Mesendoderm (in vitro differentiated cells): Measurements from ENCODE around the gene MFAP1.

Source experiments
- DNase-seq: peaks from one replicate; pipeline ENCODE4 v3.0.0; 2013
- H2AK5ac ChIP-seq: 2 replicates; pipeline ENCODE4 v1.6.1; 2013; ENCODE audit warnings: low read length, inconsistent platforms
- H2BK120ac ChIP-seq: 2 replicates; pipeline ENCODE4 v1.6.1; 2013; ENCODE audit warnings: low read depth, mild to moderate bottlenecking, low read length, moderate library complexity, mixed read lengths
- H2BK15ac ChIP-seq: replicated peaks from 2 replicates; pipeline ENCODE4 v1.6.1; 2013; ENCODE audit warnings: low read depth, mild to moderate bottlenecking, moderate library complexity
- H2BK5ac ChIP-seq: 2 replicates; pipeline ENCODE4 v1.6.1; 2013; ENCODE audit warnings: low read length, inconsistent platforms
- H3K18ac ChIP-seq: 2 replicates; pipeline ENCODE4 v1.6.1; 2013; ENCODE audit warnings: mild to moderate bottlenecking, low read length, mixed read lengths
- H3K23ac ChIP-seq: one replicate; pipeline ENCODE4 v1.6.1; 2013; ENCODE audit warnings: low read length
- H3K27ac ChIP-seq: 2 replicates; pipeline ENCODE4 v1.5.1; 2013; ENCODE audit warnings: low read depth, mild to moderate bottlenecking, inconsistent platforms, low read length, moderate library complexity
- H3K27me3 ChIP-seq: 2 replicates; pipeline ENCODE4 v1.6.1; 2013; ENCODE audit warnings: low read length, control low read depth, mild to moderate bottlenecking, inconsistent platforms; ENCODE audit not compliant: insufficient read depth, poor library complexity
- H3K36me3 ChIP-seq: 2 replicates; pipeline ENCODE4 v1.6.1; 2013; ENCODE audit warnings: low read length, inconsistent platforms; ENCODE audit not compliant: control insufficient read depth, insufficient read depth
- H3K4ac ChIP-seq: one replicate; pipeline ENCODE4 v1.6.1; 2013; ENCODE audit warnings: low read depth, mild to moderate bottlenecking, low read length, moderate library complexity
- H3K4me1 ChIP-seq: 2 replicates; pipeline ENCODE4 v1.6.1; 2013; ENCODE audit warnings: low read depth, low read length, inconsistent platforms; ENCODE audit not compliant: control insufficient read depth
- H3K4me2 ChIP-seq: 2 replicates; pipeline ENCODE4 v1.6.1; 2013; ENCODE audit warnings: low read length
- H3K4me3 ChIP-seq: 2 replicates; pipeline ENCODE4 v1.5.1; 2013; ENCODE audit warnings: mild to moderate bottlenecking, low read length
- H3K56ac ChIP-seq: one replicate; pipeline ENCODE4 v1.6.1; 2013; ENCODE audit warnings: low read length
- H3K79me1 ChIP-seq: 2 replicates; pipeline ENCODE4 v1.6.1; 2013; ENCODE audit warnings: low read length, inconsistent platforms
- H3K79me2 ChIP-seq: 2 replicates; pipeline ENCODE4 v1.6.1; 2013; ENCODE audit warnings: mild to moderate bottlenecking, low read length; ENCODE audit not compliant: control insufficient read depth, insufficient read depth
- H3K9ac ChIP-seq: 2 replicates; pipeline ENCODE4 v1.6.1; 2013; ENCODE audit warnings: low read length, inconsistent platforms
- H4K5ac ChIP-seq: one replicate; pipeline ENCODE4 v1.6.1; 2013; ENCODE audit warnings: low read length
- H4K8ac ChIP-seq: one replicate; pipeline ENCODE4 v1.6.1; 2013; ENCODE audit warnings: low read depth, mild to moderate bottlenecking, control low read depth, low read length, moderate library complexity
- WGBS: extraction: QIAGEN DNeasy Blood & Tissue Kit; methylation state at CpG from one replicate; pipeline ENCODE4 v1.1.7; 2013; ENCODE audit warnings: low lambda C conversion rate, missing lambda C conversion rate; ENCODE audit not compliant: insufficient coverage; ENCODE audit errors: extremely low coverage; 5-methylcytosine and 5-hydroxymethylcytosine counted together

Gene MFAP1

GRCh38 chr15:43774062-43774461, 50.4 kb downstream of the MFAP1 start:
- Histone ChIP-seq H2AK5ac (no peak overlapping the region), H3K36me3 (peaks cover 11% of the 10 kb centered on the region), H3K4ac (no peak overlapping the region)

GRCh38 chr15:43772624-43773023, 51.9 kb downstream of the MFAP1 start:
- no peak overlapping the region for H2AK5ac ChIP-seq
- no peak overlapping the region for H3K4ac ChIP-seq
- no peak overlapping the region for H4K8ac ChIP-seq
- H3K9ac ChIP-seq = no peak overlapping the region
- H3K27ac ChIP-seq = no peak overlapping the region
- peaks cover 4% of the 10 kb centered on the region for H3K4me1 ChIP-seq
- no peaks in the 10 kb centered on the region for H3K79me1 ChIP-seq
- no peak overlapping the region for H3K4me3 ChIP-seq
- no peak overlapping the region for H3K4me2 ChIP-seq
- H3K36me3 ChIP-seq = peaks cover 13% of the 10 kb centered on the region
- H3K56ac ChIP-seq = no peak overlapping the region
- H3K27me3 ChIP-seq = no peaks in the 10 kb centered on the region
- H3K23ac ChIP-seq = no peak overlapping the region
- H3K79me2 ChIP-seq = no peaks in the 10 kb centered on the region
- DNase-seq = no peak
- H4K5ac ChIP-seq = no peak overlapping the region
- H2BK15ac ChIP-seq = no peak overlapping the region
- no peak overlapping the region for H2BK5ac ChIP-seq
- H2BK120ac ChIP-seq = no peak overlapping the region
- no peak overlapping the region for H3K18ac ChIP-seq

More at GRCh38 chr15:43774062-43774461, 50.4 kb downstream of the MFAP1 start:
- Histone ChIP-seq H2BK5ac (no peak overlapping the region), H3K4me3 (no peak overlapping the region), H3K4me1 (peaks cover 6% of the 10 kb centered on the region), H3K4me2 (no peak overlapping the region), H3K27ac (no peak overlapping the region), H2BK15ac (no peak overlapping the region), H2BK120ac (no peak overlapping the region), H4K8ac (no peak overlapping the region), H3K56ac (no peak overlapping the region), H3K27me3 (no peaks in the 10 kb centered on the region), H3K23ac (no peak overlapping the region), H3K79me1 (no peaks in the 10 kb centered on the region), H3K79me2 (no peaks in the 10 kb centered on the region), H3K18ac (no peak overlapping the region), H3K9ac (no peak overlapping the region), H4K5ac (no peak overlapping the region)
- DNase-seq = no peak
- no CpG with 5 or more reads among the region's 4 CpGs for WGBS

GRCh38 chr15:43771816-43772215, 52.7 kb downstream of the MFAP1 start:
- Histone ChIP-seq H3K4me1 (peaks cover 4% of the 10 kb centered on the region), H3K27me3 (no peaks in the 10 kb centered on the region), H3K79me1 (no peaks in the 10 kb centered on the region), H2BK120ac (no peak overlapping the region), H3K79me2 (no peaks in the 10 kb centered on the region), H4K8ac (no peak overlapping the region), H3K18ac (no peak overlapping the region), H3K4ac (no peak overlapping the region), H4K5ac (no peak overlapping the region), H3K56ac (no peak overlapping the region), H3K9ac (no peak overlapping the region), H2AK5ac (no peak overlapping the region), H2BK15ac (no peak overlapping the region), H2BK5ac (no peak overlapping the region), H3K36me3 (peaks cover 13% of the 10 kb centered on the region), H3K27ac (no peak overlapping the region), H3K4me3 (no peak overlapping the region), H3K23ac (no peak overlapping the region), H3K4me2 (no peak overlapping the region)
- WGBS = no CpG with 5 or more reads among the region's 2 CpGs
- no peak for DNase-seq

GRCh38 chr15:43769584-43770228, 54.8 kb downstream of the MFAP1 start:
- Histone ChIP-seq H2BK120ac (no peak overlapping the region), H3K4me2 (no peak overlapping the region), H2AK5ac (no peak overlapping the region), H3K27ac (no peak overlapping the region), H3K4me1 (no peaks in the 10 kb centered on the region), H3K79me2 (no peaks in the 10 kb centered on the region), H3K4me3 (no peak overlapping the region), H2BK15ac (no peak overlapping the region), H3K9ac (no peak overlapping the region), H4K8ac (no peak overlapping the region), H3K36me3 (peaks cover 14% of the 10 kb centered on the region), H2BK5ac (no peak overlapping the region), H4K5ac (no peak overlapping the region), H3K79me1 (no peaks in the 10 kb centered on the region), H3K27me3 (no peaks in the 10 kb centered on the region), H3K23ac (no peak overlapping the region), H3K56ac (no peak overlapping the region), H3K4ac (no peak overlapping the region), H3K18ac (no peak overlapping the region)
- peak; percentile 77 for DNase-seq
- no CpG with 5 or more reads among the region's 5 CpGs for WGBS

GRCh38 chr15:43763819-43764446, 60.6 kb downstream of the MFAP1 start:
- no peak overlapping the region for H3K4ac ChIP-seq
- H2AK5ac ChIP-seq = no peak overlapping the region
- no peak overlapping the region for H3K27ac ChIP-seq
- no peak overlapping the region for H3K56ac ChIP-seq
- H4K5ac ChIP-seq = no peak overlapping the region
- H3K18ac ChIP-seq = no peak overlapping the region
- no peak overlapping the region for H3K4me3 ChIP-seq
- no peak overlapping the region for H3K23ac ChIP-seq
- no peaks in the 10 kb centered on the region for H3K4me1 ChIP-seq
- no peak overlapping the region for H3K4me2 ChIP-seq
- no CpG with 5 or more reads among the region's 2 CpGs for WGBS
- no peak overlapping the region for H2BK120ac ChIP-seq
- no peaks in the 10 kb centered on the region for H3K79me2 ChIP-seq
- H2BK5ac ChIP-seq = no peak overlapping the region
- H3K9ac ChIP-seq = no peak overlapping the region
- peaks cover 9% of the 10 kb centered on the region for H3K36me3 ChIP-seq
- DNase-seq = no peak
- H3K79me1 ChIP-seq = no peaks in the 10 kb centered on the region
- H4K8ac ChIP-seq = no peak overlapping the region
- no peaks in the 10 kb centered on the region for H3K27me3 ChIP-seq
- H2BK15ac ChIP-seq = no peak overlapping the region

GRCh38 chr15:43762824-43763223, 61.7 kb downstream of the MFAP1 start:
- peaks cover 7% of the 10 kb centered on the region for H3K36me3 ChIP-seq
- H3K4me1 ChIP-seq = no peaks in the 10 kb centered on the region
- H3K56ac ChIP-seq = no peak overlapping the region
- no peak overlapping the region for H3K27ac ChIP-seq
- no peak overlapping the region for H3K4ac ChIP-seq
- no peak overlapping the region for H3K9ac ChIP-seq
- H4K5ac ChIP-seq = no peak overlapping the region
- no peak overlapping the region for H2AK5ac ChIP-seq
- no peak overlapping the region for H3K4me3 ChIP-seq
- H3K18ac ChIP-seq = no peak overlapping the region
- no peak overlapping the region for H2BK120ac ChIP-seq
- H2BK15ac ChIP-seq = no peak overlapping the region
- no peak overlapping the region for H3K23ac ChIP-seq
- no peak overlapping the region for H2BK5ac ChIP-seq
- H3K79me1 ChIP-seq = no peaks in the 10 kb centered on the region
- no peak for DNase-seq
- no peaks in the 10 kb centered on the region for H3K27me3 ChIP-seq
- no peak overlapping the region for H3K4me2 ChIP-seq
- no peak overlapping the region for H4K8ac ChIP-seq
- H3K79me2 ChIP-seq = no peaks in the 10 kb centered on the region
- WGBS = no CpG with 5 or more reads among the region's 6 CpGs
